HG02981 (cell line): Measurements from ENCODE around the gene RPS6KA4.

ENCODE experiments used
- ATAC-seq: cut with Tn5 transposase; IDR thresholded peaks from one replicate; pipeline ENCODE4 v1.9.1; 2021; ENCODE audit warnings: mild to moderate bottlenecking, moderate library complexity; ENCODE audit not compliant: unreplicated experiment

RPS6KA4 gene

GRCh38 chr11:64362339-64362738 lies 3.4 kb downstream of the RPS6KA4 start:
- ATAC-seq, result no peak

- ATAC-seq, result no peak
Measured at GRCh38 chr11:64364435-64364834, 5.5 kb downstream of the RPS6KA4 start.

GRCh38 chr11:64364911-64365310 lies 5.9 kb downstream of the RPS6KA4 start:
- no peak for ATAC-seq

GRCh38 chr11:64366751-64367150 lies 7.8 kb downstream of the RPS6KA4 start:
- no peak for ATAC-seq

GRCh38 chr11:64367931-64368672 lies 9.1 kb downstream of the RPS6KA4 start:
- ATAC-seq, result no peak

- ATAC-seq, result no peak
Measured at GRCh38 chr11:64368673-64369074, 9.7 kb downstream of the RPS6KA4 start.

- no peak for ATAC-seq
Measured at GRCh38 chr11:64369440-64370421, 10.8 kb downstream of the RPS6KA4 start.

- no peak for ATAC-seq
Measured at GRCh38 chr11:64371201-64371600, 12.2 kb downstream of the RPS6KA4 start.

GRCh38 chr11:64372021-64372420 lies 13.1 kb downstream of the RPS6KA4 start:
- ATAC-seq, result no peak

GRCh38 chr11:64372802-64373597 lies 14.0 kb downstream of the RPS6KA4 start:
- ATAC-seq, result no peak

- no peak for ATAC-seq
Measured at GRCh38 chr11:64373598-64373974, 14.6 kb downstream of the RPS6KA4 start.

GRCh38 chr11:64376071-64376470 lies 17.1 kb downstream of the RPS6KA4 start:
- no peak for ATAC-seq

- ATAC-seq, result no peak
Measured at GRCh38 chr11:64378335-64378880, 19.4 kb downstream of the RPS6KA4 start.

GRCh38 chr11:64379160-64379559 lies 20.2 kb downstream of the RPS6KA4 start:
- no peak for ATAC-seq

GRCh38 chr11:64379817-64380709 lies 21.1 kb downstream of the RPS6KA4 start:
- ATAC-seq, result no peak

- ATAC-seq, result no peak
Measured at GRCh38 chr11:64381350-64381749, 22.4 kb downstream of the RPS6KA4 start.

GRCh38 chr11:64382047-64382446 lies 23.1 kb downstream of the RPS6KA4 start:
- ATAC-seq, result no peak

GRCh38 chr11:64382586-64382985 lies 23.6 kb downstream of the RPS6KA4 start:
- ATAC-seq, result no peak

- ATAC-seq, result no peak
Measured at GRCh38 chr11:64383580-64383979, 24.6 kb downstream of the RPS6KA4 start.
